GM12878 (cell line): ENCODE results near the gene PRRT3. TPM values are rescaled to one million over a fixed set of nuclear protein-coding genes. Genes with fewer than 3 reads are reported as not detected.

Source experiments
- ATAC-seq: fragments of 200-7000 bp; cut with Tn5 transposase; 3 replicates; pipeline ENCODE4 v1.9.1; 2020; ENCODE audit warnings: mild to moderate bottlenecking, moderate library complexity
- BruUV-seq: library from RNA; stranded (reverse); fragments of 400-500 nt; replicated peaks from 2 replicates; lab custom pipeline; 2021; lab: Mats Ljungman, UMichigan
- CTCF ChIA-PET: fragments of 300-600 bp; sonication (Branson Sonifier 250); formaldehyde crosslinking; extraction: SDS; loops from one replicate; lab custom pipeline; 2021; ENCODE audit warnings: inconsistent platforms; lab: Yijun Ruan, JAX
- POLR2A ChIA-PET: fragments of 350-600 bp; formaldehyde crosslinking; extraction: SDS; loops from one replicate; lab custom pipeline; 2021; ENCODE audit warnings: inconsistent platforms; lab: Charles Lee
- RAD21 ChIA-PET: fragments of 300-600 bp; sonication (Branson Sonifier 250); formaldehyde crosslinking; loops from one replicate; lab custom pipeline; 2023; ENCODE audit warnings: antibody characterized with exemption; ENCODE audit not compliant: unreplicated experiment; lab: Charles Lee
- SMC1A ChIA-PET: fragments of 300-600 bp; sonication (Branson Sonifier 250); formaldehyde crosslinking; loops from one replicate; lab custom pipeline; 2023; ENCODE audit not compliant: unreplicated experiment, uncharacterized antibody; lab: Charles Lee
- DNase-seq: peaks from one replicate; pipeline ENCODE4 v3.0.0-alpha.2; 2011; ENCODE audit warnings: low read depth, low spot score
- FAIRE-seq: peaks from 3 replicates; lab custom pipeline; 2011; peaks lifted over from hg19 to GRCh38; lab: Jason Lieb, UNC
- H2AFZ ChIP-seq: 2 replicates; pipeline ENCODE4 v1.6.0; 2011; ENCODE audit warnings: low read depth, low read length, control low read depth; ENCODE audit not compliant: control insufficient read depth
- H3K27ac ChIP-seq: 2 replicates; pipeline ENCODE4 v1.5.1; 2011; ENCODE audit warnings: control low read depth; ENCODE audit not compliant: control insufficient read depth, insufficient read depth
- H3K27me3 ChIP-seq, 2 experiments: replicated peaks in 1 of 2; 2 replicates each; pipeline versions ENCODE4 v1.6.0 to v1.6.1; 2011; ENCODE audit warnings: low read length in 1 of 2; ENCODE audit not compliant: control insufficient read depth in 2 of 2, insufficient read depth in 2 of 2
- H3K36me3 ChIP-seq, 2 experiments: 2 replicates each; pipeline ENCODE4 v1.5.1; 2011; ENCODE audit warnings: low read length in 1 of 2; ENCODE audit not compliant: control insufficient read depth in 2 of 2, insufficient read depth in 2 of 2
- H3K4me1 ChIP-seq: 2 replicates; pipeline ENCODE4 v1.6.1; 2011; ENCODE audit warnings: mild to moderate bottlenecking, low read length, moderate library complexity, mixed read lengths; ENCODE audit not compliant: control insufficient read depth, insufficient read depth
- H3K4me2 ChIP-seq: 2 replicates; pipeline ENCODE4 v1.6.0; 2011; ENCODE audit warnings: control low read depth; ENCODE audit not compliant: control insufficient read depth, insufficient read depth
- H3K4me3 ChIP-seq: fragments of 200-600 bp; sonication (generic); 2 replicates; pipeline ENCODE4 v1.5.1; 2016
- H3K79me2 ChIP-seq: 2 replicates; pipeline ENCODE4 v1.6.0; 2011; ENCODE audit warnings: low read length; ENCODE audit not compliant: control insufficient read depth, insufficient read depth
- H3K9ac ChIP-seq: 2 replicates; pipeline ENCODE4 v1.8.0; 2011; ENCODE audit warnings: low read length, control low read depth, mixed read lengths; ENCODE audit not compliant: control insufficient read depth, insufficient read depth
- H3K9me3 ChIP-seq: replicated peaks from 3 replicates; pipeline ENCODE4 v1.5.1; 2011; ENCODE audit warnings: mild to moderate bottlenecking, low read length; ENCODE audit not compliant: control insufficient read depth, insufficient read depth
- H4K20me1 ChIP-seq: 2 replicates; pipeline ENCODE4 v1.6.0; 2011; ENCODE audit not compliant: control insufficient read depth, insufficient read depth
- ATF3 ChIP-seq: IDR thresholded peaks from 2 replicates; pipeline ENCODE4 v1.6.1; 2011; ENCODE audit warnings: low read depth, mild to moderate bottlenecking, low read length, moderate library complexity, borderline replicate concordance; ENCODE audit errors: extremely low read depth
- BACH1 ChIP-seq: fragments of 450-650 bp; IDR thresholded peaks from 2 replicates; pipeline ENCODE4 v1.6.1; 2017; ENCODE audit warnings: mild to moderate bottlenecking, borderline replicate concordance
- E2F8 ChIP-seq: fragments of 450-650 bp; IDR thresholded peaks from 2 replicates; pipeline ENCODE4 v1.6.1; 2018; ENCODE audit warnings: mild to moderate bottlenecking, low read depth, moderate library complexity; ENCODE audit not compliant: partially characterized antibody
- E4F1 ChIP-seq: fragments of 450-650 bp; IDR thresholded peaks from 2 replicates; pipeline ENCODE4 v1.6.1; 2018; ENCODE audit warnings: borderline replicate concordance, mild to moderate bottlenecking; ENCODE audit not compliant: partially characterized antibody
- HSF1 ChIP-seq: fragments of 150-350 bp; IDR thresholded peaks from 2 replicates; pipeline ENCODE4 v1.6.1; 2014; ENCODE audit warnings: mild to moderate bottlenecking, low read depth, low read length
- POU2F2 ChIP-seq: IDR thresholded peaks from 3 replicates; pipeline ENCODE4 v1.6.1; 2011; ENCODE audit warnings: low read depth, mild to moderate bottlenecking, low read length, borderline replicate concordance
- YY1 ChIP-seq: IDR thresholded peaks from 2 replicates; pipeline ENCODE4 v1.6.1; 2011; ENCODE audit warnings: low read depth, mild to moderate bottlenecking, low read length
- WGBS: methylation state at CpG from one replicate; pipeline ENCODE4 v1.1.6; 2016; ENCODE audit warnings: low lambda C conversion rate; ENCODE audit not compliant: insufficient replicate concordance, insufficient coverage; ENCODE audit errors: missing lambda C conversion rate; 5-methylcytosine and 5-hydroxymethylcytosine counted together
- in situ Hi-C: fragments of 300-500 bp; cut with MboI; formaldehyde crosslinking; loops from 9 replicates; pipeline ENCODE4 v1.14.3; 2018; ENCODE audit warnings: mixed read lengths
- intact Hi-C: fragments of 100-400 bp; cut with micrococcal nuclease; formaldehyde crosslinking; loops from one replicate; pipeline ENCODE4 v1.14.2; 2022; ENCODE audit not compliant: unreplicated experiment
- polyA plus RNA-seq, 11 experiments: library from polyadenylated mRNA; depleted of rRNA in 4 of 11; unstranded in 6 of 11; stranded (reverse) in 5 of 11; fragments of >200 nt; fragmentation: Nextera tagmentation in 4 of 11; fragmentation: Illumina TruSeq in 1 of 11; extraction: Ambion mirVana in 4 of 11; extraction: Trizol in 1 of 11; gene quantifications; 1 replicate in 1 of 11; 2 replicates in 10 of 11; pipeline versions ENCODE4 v1.2.1 to v1.2.3, GENCODE V29; 2011 to 2016; ENCODE audit warnings: inconsistent platforms in 2 of 11, missing spikeins in 2 of 11, low read depth in 1 of 11
- total RNA-seq, 4 experiments: library from RNA; depleted of rRNA in 3 of 4; stranded (reverse); fragments of >200 nt in 3 of 4; fragmentation: Illumina TruSeq in 1 of 4; extraction: Trizol in 1 of 4; gene quantifications; 2 replicates each; pipeline versions ENCODE4 v1.2.1 to v1.2.3, GENCODE V29; 2013 to 2021

PRRT3 gene
- total and polyA plus RNA-seq, 10 of the 15 experiments (the other 5 are each of a cell fraction or from before 2014, with no cell fraction given), result 0.53 to 18.0 (median 7.1) TPM

- no peak for FAIRE-seq
- Histone ChIP-seq H3K9ac (no peak overlapping the region), H3K27ac (no peak overlapping the region), H4K20me1 (no peaks in the 10 kb centered on the region), H3K9me3 (no peaks in the 10 kb centered on the region), H3K79me2 (no peaks in the 10 kb centered on the region; the same call in 1 of the 2 replicates), H3K4me3 (no peak overlapping the region), H3K27me3 (peaks cover 3% of the 10 kb centered on the region in 2 experiments; a peak in 1 of 4 replicates), H3K36me3 (no peaks in the 10 kb centered on the region), H2AFZ (no peak overlapping the region), H3K4me2 (no peak overlapping the region), H3K4me1 (no peaks in the 10 kb centered on the region)
- no TSS peak for BruUV-seq
- ChIA-PET CTCF (no interaction called here), POLR2A (no interaction called here), RAD21 (no interaction called here), SMC1A (no interaction called here)
- ATAC-seq, result no peak
- 78% methylated on average over 22 of the region's 23 CpGs for WGBS
- no peak for DNase-seq
- intact Hi-C loops, result no loop called here
- in situ Hi-C loops, result no loop called here
- no peak for TF ChIP-seq ATF3
- TF ChIP-seq POU2F2, result no peak
- TF ChIP-seq E2F8, result no peak
- no peak for TF ChIP-seq BACH1
- TF ChIP-seq YY1, result no peak
- TF ChIP-seq HSF1, result no peak
- TF ChIP-seq E4F1, result no peak
Observed at GRCh38 chr3:9928158-9928557, 24.1 kb downstream of the PRRT3 start.
